ENCODE results near the gene PLEKHM2.

PLEKHM2 gene

DNA sequence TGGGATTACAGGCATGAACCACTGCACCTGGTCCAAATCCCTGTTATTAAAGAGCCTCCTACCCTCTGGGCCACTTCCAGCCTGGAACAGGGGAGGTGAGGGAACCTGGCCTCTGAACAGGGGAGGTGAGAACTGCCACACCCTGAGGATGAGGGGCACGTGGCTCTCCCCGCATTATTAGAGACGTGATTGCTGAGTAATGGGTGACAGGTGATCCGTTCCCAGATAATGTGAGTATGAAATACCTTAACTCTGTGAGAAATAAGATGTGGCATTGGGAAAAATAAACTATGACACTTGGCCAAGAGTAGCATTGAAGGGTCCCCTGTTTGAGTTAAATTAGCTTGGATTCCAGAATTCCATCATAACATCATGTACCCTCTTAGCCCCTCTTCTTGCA lies 38.3 kb downstream of the PLEKHM2 start:
- H3K9ac ChIP-seq (ENCODE audit: low read depth, low read length), result no peak overlapping the region
- no peak overlapping the region for H3K4me2 ChIP-seq (ENCODE audit: low read length)
- no peaks in the 10 kb centered on the region for H3K4me1 ChIP-seq (ENCODE audit: control insufficient read depth, insufficient read depth, low read length)
- H3K27me3 ChIP-seq (ENCODE audit: control insufficient read depth, insufficient read depth, low read length), result no peaks in the 10 kb centered on the region
- no peaks in the 10 kb centered on the region for H3K9me3 ChIP-seq (replicated peaks; ENCODE audit: low read length)
- H3K4me3 ChIP-seq (ENCODE audit: low read length), result no peak overlapping the region
- H3K36me3 ChIP-seq (ENCODE audit: insufficient read depth, low read length), result peaks cover 75% of the 10 kb centered on the region

DNA sequence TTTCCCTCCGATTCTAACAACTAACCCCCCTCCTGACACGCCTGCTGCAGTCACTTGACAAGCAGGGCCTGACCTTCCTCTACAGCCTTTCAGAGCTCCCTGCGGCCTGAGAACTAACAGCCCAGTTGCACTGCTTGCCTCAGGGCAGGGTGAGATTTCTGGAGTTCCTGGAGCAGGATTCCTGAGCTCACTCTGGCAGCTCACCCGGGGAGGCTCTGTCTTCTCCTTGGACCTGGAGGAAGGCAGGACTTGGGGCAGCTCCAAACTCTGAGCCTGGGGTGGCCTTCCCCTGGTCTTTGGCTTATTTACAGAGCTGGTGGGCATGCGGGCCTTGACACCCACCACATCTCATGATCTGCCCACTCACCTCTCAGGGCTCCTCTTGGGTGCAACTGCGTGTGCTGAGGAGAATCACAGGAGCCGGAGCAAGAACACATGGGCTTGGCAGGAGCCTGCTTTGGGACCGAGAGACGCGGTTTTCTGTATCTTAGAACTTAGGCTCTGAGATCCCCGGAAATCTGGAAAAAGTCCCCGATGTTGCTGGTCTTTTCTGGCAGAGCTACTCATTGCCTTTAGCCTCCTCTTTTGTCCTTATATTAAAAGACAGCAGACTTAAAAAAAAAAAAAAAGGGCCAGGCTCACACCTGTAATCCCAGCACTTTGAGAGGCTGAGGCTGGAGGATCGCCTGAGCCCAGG lies 38.9 kb downstream of the PLEKHM2 start:
- no peaks in the 10 kb centered on the region for H3K4me1 ChIP-seq (ENCODE audit: control insufficient read depth, insufficient read depth, low read length)
- no peak overlapping the region for H3K9ac ChIP-seq (ENCODE audit: low read depth, low read length)
- H3K9me3 ChIP-seq (replicated peaks; ENCODE audit: low read length), result no peaks in the 10 kb centered on the region
- no peak overlapping the region for H3K4me3 ChIP-seq (ENCODE audit: low read length)
- no peaks in the 10 kb centered on the region for H3K27me3 ChIP-seq (ENCODE audit: control insufficient read depth, insufficient read depth, low read length)
- H3K4me2 ChIP-seq (ENCODE audit: low read length), result no peak overlapping the region
- peaks cover 75% of the 10 kb centered on the region for H3K36me3 ChIP-seq (ENCODE audit: insufficient read depth, low read length)

DNA sequence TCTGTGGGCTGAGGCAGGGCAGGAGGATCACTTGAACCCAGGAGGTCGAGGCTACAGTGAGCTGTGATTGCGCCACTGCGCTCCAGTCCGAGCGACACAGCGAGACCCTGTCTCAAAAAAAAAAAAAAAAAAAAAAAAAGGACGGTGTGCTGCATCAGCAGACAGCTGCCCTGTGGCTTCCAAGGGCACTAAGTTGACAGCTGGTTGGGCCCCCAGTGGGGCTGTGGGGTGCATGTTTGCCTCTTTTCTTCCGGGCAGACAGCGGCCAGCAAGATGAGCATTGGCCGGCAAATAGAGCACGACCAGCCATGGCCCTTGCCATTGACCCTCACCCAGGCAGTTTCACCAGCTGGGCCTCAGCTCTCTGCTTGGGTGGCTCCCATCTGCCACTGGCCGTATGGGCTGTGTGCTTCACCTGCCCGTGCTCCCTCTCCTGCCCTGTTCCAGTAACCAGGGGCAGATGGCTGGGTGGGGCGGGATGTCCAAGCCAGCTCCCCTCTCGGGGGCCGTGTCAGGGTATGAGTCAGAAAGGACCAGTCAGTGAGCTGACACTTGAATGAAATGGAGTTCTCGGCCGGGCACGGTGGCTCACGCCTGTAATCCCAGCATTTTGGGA lies 39.6 kb downstream of the PLEKHM2 start:
- no peak overlapping the region for H3K4me2 ChIP-seq (ENCODE audit: low read length)
- peaks cover 77% of the 10 kb centered on the region for H3K36me3 ChIP-seq (ENCODE audit: insufficient read depth, low read length)

DNA sequence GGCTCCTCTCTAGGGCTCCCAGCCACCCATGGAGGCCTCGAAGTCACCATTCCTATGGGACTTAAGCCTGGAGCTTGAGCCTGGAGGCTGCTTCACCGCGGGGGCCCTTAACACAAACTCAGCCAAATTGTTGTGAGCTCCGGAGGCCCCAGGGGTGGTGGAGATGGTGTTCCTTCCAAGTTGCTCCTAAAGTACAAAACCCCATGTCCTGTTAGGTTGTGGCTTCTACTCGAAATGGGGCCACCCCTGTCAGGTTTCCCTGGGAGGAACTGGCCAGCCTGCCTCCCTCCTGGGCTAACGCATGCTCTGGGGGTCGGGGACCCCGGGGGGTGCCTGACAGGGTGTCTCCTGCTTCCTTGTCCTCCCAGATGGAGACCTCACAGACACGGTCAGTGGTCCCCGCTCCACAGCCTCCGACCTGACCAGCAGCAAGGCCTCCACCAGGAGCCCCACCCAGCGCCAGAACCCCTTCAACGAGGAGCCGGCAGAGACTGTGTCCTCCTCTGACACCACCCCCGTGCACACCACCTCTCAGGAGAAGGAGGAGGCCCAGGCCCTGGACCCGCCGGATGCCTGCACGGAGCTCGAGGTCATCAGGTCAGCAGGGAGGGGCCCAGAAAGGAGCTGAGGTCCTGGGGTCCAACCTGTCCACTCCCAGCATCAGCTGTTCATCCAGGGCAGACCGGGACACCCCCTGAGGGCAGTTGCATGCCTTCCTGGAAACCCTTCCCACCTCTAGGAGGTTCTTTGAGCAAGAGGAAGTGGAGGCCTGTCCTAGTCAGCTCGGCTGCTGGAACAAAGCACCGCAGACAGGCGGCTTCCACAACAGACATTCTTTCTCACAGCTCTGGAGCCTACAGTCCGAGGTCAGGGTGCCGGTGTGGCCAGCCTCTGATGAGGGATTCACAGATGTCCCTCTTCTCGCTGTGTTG lies 41.1 kb downstream of the PLEKHM2 start:
- Histone ChIP-seq H3K36me3 (ENCODE audit: insufficient read depth, low read length) (peaks cover 76% of the 10 kb centered on the region), H3K9ac (ENCODE audit: low read depth, low read length) (no peak overlapping the region)

More for the DNA sequence above, 39.6 kb downstream of the PLEKHM2 start:
- Histone ChIP-seq H3K4me1 (ENCODE audit: control insufficient read depth, insufficient read depth, low read length) (no peaks in the 10 kb centered on the region), H3K9ac (ENCODE audit: low read depth, low read length) (no peak overlapping the region), H3K9me3 (replicated peaks; ENCODE audit: low read length) (no peaks in the 10 kb centered on the region), H3K27me3 (ENCODE audit: control insufficient read depth, insufficient read depth, low read length) (no peaks in the 10 kb centered on the region), H3K4me3 (ENCODE audit: low read length) (no peak overlapping the region)

DNA sequence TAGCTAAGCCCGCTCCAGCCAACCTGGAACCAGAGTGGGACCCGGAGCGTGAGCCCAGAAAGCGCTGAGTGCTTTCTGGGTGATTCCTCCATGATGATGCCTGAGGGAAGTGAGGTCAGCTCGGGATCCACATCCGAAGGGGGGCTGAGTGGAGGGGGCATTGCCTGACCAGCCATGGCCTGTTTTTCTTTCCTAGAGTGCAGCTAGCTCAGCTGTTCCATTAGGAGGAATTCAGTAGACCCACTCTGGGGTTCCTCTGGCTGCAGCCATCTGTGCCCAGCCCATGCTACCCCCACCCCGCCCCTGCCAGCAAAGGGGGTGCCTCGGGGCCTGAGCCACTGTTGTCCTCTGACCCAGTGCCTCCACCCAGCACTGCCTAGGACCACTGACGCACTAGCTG lies 42.4 kb downstream of the PLEKHM2 start:
- Histone ChIP-seq H3K9ac (ENCODE audit: low read depth, low read length) (no peak overlapping the region), H3K27me3 (ENCODE audit: control insufficient read depth, insufficient read depth, low read length) (no peaks in the 10 kb centered on the region), H3K4me2 (ENCODE audit: low read length) (no peak overlapping the region), H3K36me3 (ENCODE audit: insufficient read depth, low read length) (peaks cover 75% of the 10 kb centered on the region), H3K4me3 (ENCODE audit: low read length) (no peak overlapping the region), H3K4me1 (ENCODE audit: control insufficient read depth, insufficient read depth, low read length) (no peaks in the 10 kb centered on the region), H3K9me3 (replicated peaks; ENCODE audit: low read length) (no peaks in the 10 kb centered on the region)

More for the DNA sequence above, 41.1 kb downstream of the PLEKHM2 start:
- H3K4me1 ChIP-seq (ENCODE audit: control insufficient read depth, insufficient read depth, low read length), result no peaks in the 10 kb centered on the region
- H3K4me2 ChIP-seq (ENCODE audit: low read length), result no peak overlapping the region
- no peaks in the 10 kb centered on the region for H3K9me3 ChIP-seq (replicated peaks; ENCODE audit: low read length)
- H3K4me3 ChIP-seq (ENCODE audit: low read length), result no peak overlapping the region
- no peaks in the 10 kb centered on the region for H3K27me3 ChIP-seq (ENCODE audit: control insufficient read depth, insufficient read depth, low read length)

DNA sequence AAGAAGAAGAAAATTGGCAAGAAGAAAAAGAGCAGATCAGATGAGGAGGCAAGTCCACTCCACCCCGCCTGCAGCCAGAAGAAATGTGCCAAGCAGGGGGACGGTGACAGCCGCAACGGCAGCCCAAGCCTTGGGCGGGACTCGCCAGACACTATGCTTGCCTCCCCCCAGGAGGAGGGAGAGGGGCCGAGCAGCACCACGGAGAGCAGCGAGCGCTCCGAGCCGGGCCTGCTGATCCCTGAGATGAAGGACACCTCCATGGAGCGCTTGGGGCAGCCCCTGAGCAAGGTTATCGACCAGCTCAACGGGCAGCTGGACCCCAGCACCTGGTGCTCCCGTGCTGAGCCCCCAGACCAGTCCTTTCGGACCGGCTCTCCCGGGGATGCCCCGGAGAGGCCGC lies 42.9 kb downstream of the PLEKHM2 start:
- Histone ChIP-seq H3K9me3 (replicated peaks; ENCODE audit: low read length) (no peaks in the 10 kb centered on the region), H3K27me3 (ENCODE audit: control insufficient read depth, insufficient read depth, low read length) (no peaks in the 10 kb centered on the region), H3K4me2 (ENCODE audit: low read length) (no peak overlapping the region), H3K4me1 (ENCODE audit: control insufficient read depth, insufficient read depth, low read length) (no peaks in the 10 kb centered on the region), H3K4me3 (ENCODE audit: low read length) (no peak overlapping the region), H3K9ac (ENCODE audit: low read depth, low read length) (no peak overlapping the region), H3K36me3 (ENCODE audit: insufficient read depth, low read length) (peaks cover 75% of the 10 kb centered on the region)

DNA sequence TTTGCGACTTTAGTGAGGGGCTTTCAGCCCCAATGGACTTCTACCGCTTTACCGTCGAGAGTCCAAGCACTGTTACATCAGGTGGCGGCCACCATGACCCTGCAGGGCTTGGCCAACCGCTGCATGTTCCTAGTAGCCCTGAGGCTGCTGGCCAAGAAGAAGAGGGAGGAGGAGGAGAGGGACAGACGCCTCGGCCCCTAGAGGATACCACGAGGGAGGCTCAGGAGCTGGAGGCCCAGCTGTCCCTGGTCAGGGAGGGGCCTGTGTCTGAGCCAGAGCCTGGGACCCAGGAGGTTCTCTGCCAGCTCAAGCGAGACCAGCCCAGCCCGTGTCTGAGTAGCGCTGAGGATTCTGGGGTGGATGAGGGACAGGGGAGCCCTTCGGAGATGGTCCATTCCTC lies 43.3 kb downstream of the PLEKHM2 start:
- Histone ChIP-seq H3K36me3 (ENCODE audit: insufficient read depth, low read length) (peaks cover 77% of the 10 kb centered on the region), H3K4me3 (ENCODE audit: low read length) (no peak overlapping the region), H3K9me3 (replicated peaks; ENCODE audit: low read length) (no peaks in the 10 kb centered on the region), H3K4me1 (ENCODE audit: control insufficient read depth, insufficient read depth, low read length) (no peaks in the 10 kb centered on the region), H3K4me2 (ENCODE audit: low read length) (no peak overlapping the region), H3K27me3 (ENCODE audit: control insufficient read depth, insufficient read depth, low read length) (no peaks in the 10 kb centered on the region), H3K9ac (ENCODE audit: low read depth, low read length) (no peak overlapping the region)

DNA sequence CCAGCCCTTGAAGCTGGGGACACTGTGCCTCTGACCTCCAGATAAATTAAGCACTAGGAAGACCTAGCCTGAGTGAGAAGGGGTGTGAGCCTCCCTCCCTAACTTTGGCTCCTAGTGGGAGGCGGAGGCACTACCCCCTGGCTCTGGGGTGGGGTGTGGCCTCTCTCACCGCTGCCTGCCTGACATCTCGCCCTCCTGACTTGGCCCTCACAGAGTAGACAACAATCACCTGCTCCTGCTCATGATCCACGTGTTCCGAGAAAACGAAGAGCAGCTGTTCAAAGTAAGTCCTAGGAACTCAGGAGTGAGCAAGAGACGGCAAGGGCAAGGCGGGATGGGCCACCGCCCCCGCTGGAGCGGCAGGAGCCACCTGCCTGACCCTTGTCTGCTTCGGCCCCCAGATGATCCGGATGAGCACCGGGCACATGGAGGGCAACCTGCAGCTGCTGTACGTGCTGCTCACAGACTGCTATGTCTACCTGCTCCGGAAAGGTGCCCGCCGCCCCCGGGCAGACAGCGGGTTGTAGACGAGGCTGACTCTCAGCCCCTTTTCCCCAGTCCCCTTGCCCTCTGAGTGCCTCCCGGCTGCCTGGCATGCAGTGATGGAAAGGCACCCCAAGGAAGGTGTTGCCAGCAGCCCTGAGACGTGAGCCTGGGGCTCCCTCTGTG lies 43.9 kb downstream of the PLEKHM2 start:
- no peaks in the 10 kb centered on the region for H3K9me3 ChIP-seq (replicated peaks; ENCODE audit: low read length)
- H3K4me1 ChIP-seq (ENCODE audit: control insufficient read depth, insufficient read depth, low read length), result no peaks in the 10 kb centered on the region
- H3K9ac ChIP-seq (ENCODE audit: low read depth, low read length), result no peak overlapping the region
- peaks cover 77% of the 10 kb centered on the region for H3K36me3 ChIP-seq (ENCODE audit: insufficient read depth, low read length)
- H3K4me3 ChIP-seq (ENCODE audit: low read length), result no peak overlapping the region
- H3K27me3 ChIP-seq (ENCODE audit: control insufficient read depth, insufficient read depth, low read length), result no peaks in the 10 kb centered on the region
- no peak overlapping the region for H3K4me2 ChIP-seq (ENCODE audit: low read length)

DNA sequence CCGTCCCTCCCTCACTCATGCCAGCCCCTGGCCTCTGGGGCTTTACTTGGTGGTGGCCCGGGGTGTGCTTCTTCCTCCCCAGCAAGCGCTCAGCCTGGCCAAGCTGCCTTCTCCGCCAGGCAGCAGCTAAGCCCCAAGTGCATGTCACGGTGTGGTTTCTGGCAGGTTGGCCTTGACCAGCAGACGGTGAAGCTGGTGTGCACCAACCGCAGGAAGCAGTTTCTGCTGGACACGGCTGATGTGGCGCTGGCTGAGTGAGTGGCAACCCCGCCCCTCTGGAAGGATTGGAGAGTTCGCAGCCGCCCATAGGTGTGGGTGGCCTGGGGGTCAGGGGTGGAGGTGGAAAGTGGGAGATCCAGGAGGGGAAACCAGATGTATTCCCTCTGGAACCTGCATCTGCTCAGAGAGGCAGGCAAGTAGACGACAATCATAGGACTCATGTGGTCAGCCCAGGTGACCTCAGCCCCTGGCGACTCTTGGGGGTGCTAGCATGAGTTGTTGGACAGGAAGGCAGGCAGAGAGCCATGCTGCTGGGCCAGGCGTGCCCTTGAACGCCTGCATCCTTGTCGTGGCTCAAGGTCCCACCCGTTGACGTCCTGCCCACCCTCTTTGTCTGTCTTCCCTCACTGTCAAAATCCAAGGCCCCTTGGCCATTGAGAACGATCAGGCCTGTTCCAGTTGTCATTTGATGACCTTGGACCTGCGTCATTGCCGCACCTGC lies 45.0 kb downstream of the PLEKHM2 start:
- Histone ChIP-seq H3K4me2 (ENCODE audit: low read length) (no peak overlapping the region), H3K27me3 (ENCODE audit: control insufficient read depth, insufficient read depth, low read length) (no peaks in the 10 kb centered on the region), H3K4me3 (ENCODE audit: low read length) (no peak overlapping the region), H3K4me1 (ENCODE audit: control insufficient read depth, insufficient read depth, low read length) (no peaks in the 10 kb centered on the region), H3K36me3 (ENCODE audit: insufficient read depth, low read length) (peaks cover 85% of the 10 kb centered on the region), H3K9ac (ENCODE audit: low read depth, low read length) (no peak overlapping the region), H3K9me3 (replicated peaks; ENCODE audit: low read length) (no peaks in the 10 kb centered on the region)

DNA sequence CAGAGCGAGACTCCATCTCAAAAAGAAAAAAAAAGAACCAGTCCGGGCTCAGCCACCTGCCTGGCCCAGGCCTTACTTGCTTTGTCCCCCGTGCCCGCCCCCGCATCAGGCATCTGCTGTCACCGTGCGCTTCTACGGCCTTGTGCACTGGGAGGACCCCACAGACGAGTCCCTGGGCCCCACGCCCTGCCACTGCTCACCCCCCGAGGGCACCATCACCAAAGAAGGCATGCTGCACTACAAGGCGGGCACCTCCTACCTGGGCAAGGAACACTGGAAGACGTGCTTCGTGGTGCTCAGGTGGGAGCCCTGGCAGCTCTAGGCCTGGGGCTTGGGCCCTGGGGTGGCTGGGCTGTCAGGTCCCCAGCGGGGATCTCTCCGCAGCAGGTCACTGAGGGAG lies 46.3 kb downstream of the PLEKHM2 start:
- Histone ChIP-seq H3K4me2 (ENCODE audit: low read length) (no peak overlapping the region), H3K36me3 (ENCODE audit: insufficient read depth, low read length) (peaks cover 88% of the 10 kb centered on the region), H3K4me3 (ENCODE audit: low read length) (no peak overlapping the region), H3K9me3 (replicated peaks; ENCODE audit: low read length) (no peaks in the 10 kb centered on the region), H3K27me3 (ENCODE audit: control insufficient read depth, insufficient read depth, low read length) (no peaks in the 10 kb centered on the region), H3K9ac (ENCODE audit: low read depth, low read length) (no peak overlapping the region), H3K4me1 (ENCODE audit: control insufficient read depth, insufficient read depth, low read length) (no peaks in the 10 kb centered on the region)

DNA sequence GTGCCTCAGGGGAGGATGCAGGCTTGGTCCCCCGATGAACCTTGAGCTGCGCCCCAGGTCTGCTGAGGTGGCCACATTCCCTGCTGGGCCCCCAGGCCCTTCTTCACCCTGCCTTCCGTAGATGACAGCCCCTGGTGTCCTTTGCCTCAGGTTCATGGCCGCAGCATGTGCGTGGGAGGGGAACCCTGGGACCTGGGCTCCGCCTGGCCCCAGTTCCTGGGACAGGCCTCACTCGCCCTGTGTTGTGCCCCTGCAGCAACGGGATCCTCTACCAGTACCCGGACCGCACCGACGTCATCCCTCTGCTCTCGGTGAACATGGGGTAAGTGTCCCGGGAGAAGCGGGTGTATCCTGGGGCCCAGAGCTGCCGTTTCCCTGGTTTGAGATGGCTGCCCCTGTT lies 46.8 kb downstream of the PLEKHM2 start:
- Histone ChIP-seq H3K9ac (ENCODE audit: low read depth, low read length) (no peak overlapping the region), H3K36me3 (ENCODE audit: insufficient read depth, low read length) (peaks cover 86% of the 10 kb centered on the region), H3K4me1 (ENCODE audit: control insufficient read depth, insufficient read depth, low read length) (no peaks in the 10 kb centered on the region), H3K9me3 (replicated peaks; ENCODE audit: low read length) (no peaks in the 10 kb centered on the region), H3K4me2 (ENCODE audit: low read length) (no peak overlapping the region), H3K27me3 (ENCODE audit: control insufficient read depth, insufficient read depth, low read length) (no peaks in the 10 kb centered on the region), H3K4me3 (ENCODE audit: low read length) (no peak overlapping the region)

Data from skeletal muscle satellite cell (primary cell).